ENCODE measurements around the gene TBC1D8. TPM values are rescaled to one million over a fixed set of nuclear protein-coding genes. Genes with fewer than 3 reads are reported as not detected.

Gene TBC1D8
- total and polyA plus RNA-seq, 4 donors: 10.4 to 38.6 (median 13.4) TPM

DNA sequence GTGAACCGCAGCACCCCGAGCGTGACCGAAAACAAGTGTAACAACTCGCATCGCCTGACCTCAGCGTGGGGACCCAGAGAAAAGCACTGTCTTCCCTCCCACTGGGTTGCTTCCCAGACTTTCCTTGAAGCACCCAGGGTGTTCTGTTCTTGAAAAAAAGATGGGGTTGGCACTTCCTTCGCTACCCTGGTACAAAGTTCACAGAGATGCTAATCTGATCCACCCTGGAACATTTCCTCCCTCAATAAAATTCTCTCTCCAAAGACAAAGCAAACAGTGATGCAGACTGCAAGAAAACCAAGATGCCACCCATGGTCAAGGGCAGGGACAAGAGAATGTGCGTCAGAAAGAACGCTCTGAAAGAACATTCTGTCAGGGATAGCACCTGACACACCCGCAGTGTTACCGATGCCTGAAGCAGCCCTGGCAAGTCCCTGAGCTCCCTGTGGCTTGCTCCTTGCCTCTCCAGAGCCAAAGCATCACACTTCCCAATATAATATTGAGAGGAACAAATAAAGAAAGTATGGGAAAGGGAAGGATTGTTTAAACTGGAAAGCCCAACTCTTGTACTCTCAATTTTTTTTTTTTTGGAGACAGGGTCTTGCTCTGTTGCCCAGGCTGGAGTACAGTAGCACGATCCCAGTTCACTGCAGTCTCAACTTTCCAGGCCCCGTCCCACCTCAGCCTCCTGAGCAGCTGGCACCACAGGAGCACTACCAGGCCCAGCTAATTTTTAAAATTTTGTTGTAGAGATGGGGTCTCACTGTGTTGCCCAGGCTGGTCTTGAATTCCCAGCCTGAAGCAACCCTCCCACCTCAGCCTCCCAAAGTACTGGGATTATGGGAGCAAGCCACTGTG is 70.7 kb downstream of the TBC1D8 start:
- no peaks in the 10 kb centered on the region for H3K9me3 ChIP-seq (ENCODE audit: control insufficient read depth in 4 of 4, low read length in 3 of 4)
- no peak overlapping the region for H3K9ac ChIP-seq (ENCODE audit: low read depth in 1 of 2, low read length in 2 of 2)
- no peak overlapping the region for H3K27ac ChIP-seq (ENCODE audit: low read depth in 1 of 2, low read length in 2 of 2)
- H3K4me1 ChIP-seq (ENCODE audit: control insufficient read depth in 4 of 4, insufficient read depth in 4 of 4, low read length in 3 of 4): peaks cover 0 to 11% (median 0%) of the 10 kb centered on the region in 4 donors
- 94% methylated on average over 14 of the region's 14 CpGs for WGBS
- H3K27me3 ChIP-seq (ENCODE audit: control insufficient read depth in 4 of 4, insufficient read depth in 4 of 4, low read length in 3 of 4): no peaks in the 10 kb centered on the region
- peaks cover 0 to 6% (median 3%) of the 10 kb centered on the region in 4 donors for H3K36me3 ChIP-seq (ENCODE audit: control insufficient read depth in 4 of 4, insufficient read depth in 3 of 4, low read depth in 1 of 4, low read length in 3 of 4)
- TF ChIP-seq JUND (IDR thresholded peaks at IDR 0.05) (no peak), GABPA (IDR thresholded peaks at IDR 0.05 in 1 of 2, conservative IDR thresholded peaks at IDR 0.05 in 1 of 2) (no peak), RXRA (IDR thresholded peaks at IDR 0.05) (no peak), SP1 (IDR thresholded peaks at IDR 0.05) (no peak), TAF1 (conservative IDR thresholded peaks at IDR 0.05) (no peak), HNF4A (conservative IDR thresholded peaks at IDR 0.05) (no peak), NR2F2 (IDR thresholded peaks at IDR 0.05) (no peak), FOXA1 (IDR thresholded peaks at IDR 0.05) (no peak), ATF3 (IDR thresholded peaks at IDR 0.05) (no peak)
- TF ChIP-seq, protein P1, sequence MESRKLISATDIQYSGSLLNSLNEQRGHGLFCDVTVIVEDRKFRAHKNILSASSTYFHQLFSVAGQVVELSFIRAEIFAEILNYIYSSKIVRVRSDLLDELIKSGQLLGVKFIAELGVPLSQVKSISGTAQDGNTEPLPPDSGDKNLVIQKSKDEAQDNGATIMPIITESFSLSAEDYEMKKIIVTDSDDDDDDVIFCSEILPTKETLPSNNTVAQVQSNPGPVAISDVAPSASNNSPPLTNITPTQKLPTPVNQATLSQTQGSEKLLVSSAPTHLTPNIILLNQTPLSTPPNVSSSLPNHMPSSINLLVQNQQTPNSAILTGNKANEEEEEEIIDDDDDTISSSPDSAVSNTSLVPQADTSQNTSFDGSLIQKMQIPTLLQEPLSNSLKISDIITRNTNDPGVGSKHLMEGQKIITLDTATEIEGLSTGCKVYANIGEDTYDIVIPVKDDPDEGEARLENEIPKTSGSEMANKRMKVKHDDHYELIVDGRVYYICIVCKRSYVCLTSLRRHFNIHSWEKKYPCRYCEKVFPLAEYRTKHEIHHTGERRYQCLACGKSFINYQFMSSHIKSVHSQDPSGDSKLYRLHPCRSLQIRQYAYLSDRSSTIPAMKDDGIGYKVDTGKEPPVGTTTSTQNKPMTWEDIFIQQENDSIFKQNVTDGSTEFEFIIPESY (IDR thresholded peaks at IDR 0.05): no peak
- DNase-seq (ENCODE audit: low spot score): no peak
- no peak overlapping the region for H3K4me3 ChIP-seq (ENCODE audit: low read depth in 1 of 3, low read length in 3 of 3)

DNA sequence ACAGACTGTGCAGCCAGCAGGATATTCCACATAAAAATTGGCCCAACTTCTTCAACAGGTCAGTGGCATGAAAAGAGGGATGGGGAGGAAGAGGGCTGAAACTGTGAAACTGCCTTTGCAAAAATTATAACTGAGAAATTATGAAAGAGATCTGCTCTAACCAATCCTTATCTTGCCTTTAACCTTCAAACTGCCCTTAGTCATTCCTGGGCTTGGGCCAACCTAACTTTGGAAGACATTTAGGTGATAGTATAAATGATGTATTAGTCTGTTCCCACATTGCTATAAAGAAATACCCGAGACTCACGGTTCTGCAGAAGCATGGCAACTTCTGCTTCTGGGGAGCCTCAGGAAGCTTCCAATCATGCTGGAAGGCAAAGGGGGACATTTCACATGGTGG is 74.6 kb downstream of the TBC1D8 start:
- H3K4me1 ChIP-seq (ENCODE audit: control insufficient read depth in 4 of 4, insufficient read depth in 4 of 4, low read length in 3 of 4): peaks cover 0 to 4% (median 0%) of the 10 kb centered on the region in 4 donors
- no peaks in the 10 kb centered on the region for H3K27me3 ChIP-seq (ENCODE audit: control insufficient read depth in 4 of 4, insufficient read depth in 4 of 4, low read length in 3 of 4)
- H3K9ac ChIP-seq (ENCODE audit: low read depth in 1 of 2, low read length in 2 of 2): no peak overlapping the region
- no peak for DNase-seq (ENCODE audit: low spot score)
- H3K27ac ChIP-seq (ENCODE audit: low read depth in 1 of 2, low read length in 2 of 2): no peak overlapping the region
- 75% methylated on average over 2 of the region's 2 CpGs for WGBS
- TF ChIP-seq RAD21 (IDR thresholded peaks at IDR 0.05) (no peak), EGR1 (IDR thresholded peaks at IDR 0.05; ENCODE audit: low read depth in 2 of 2) (no peak), NR2F2 (IDR thresholded peaks at IDR 0.05) (no peak), HNF4A (conservative IDR thresholded peaks at IDR 0.05) (no peak), FOXA1 (IDR thresholded peaks at IDR 0.05) (no peak), HNF4G (IDR thresholded peaks at IDR 0.05) (no peak), YY1 (IDR thresholded peaks at IDR 0.05) (no peak), SP1 (IDR thresholded peaks at IDR 0.05) (no peak), TAF1 (conservative IDR thresholded peaks at IDR 0.05) (no peak), ATF3 (IDR thresholded peaks at IDR 0.05) (no peak), GABPA (IDR thresholded peaks at IDR 0.05 in 1 of 2, conservative IDR thresholded peaks at IDR 0.05 in 1 of 2) (no peak), JUND (IDR thresholded peaks at IDR 0.05) (no peak), MAX (IDR thresholded peaks at IDR 0.05) (no peak), FOXA2 (IDR thresholded peaks at IDR 0.05) (no peak), RXRA (IDR thresholded peaks at IDR 0.05) (no peak)
- TF ChIP-seq, protein P2, sequence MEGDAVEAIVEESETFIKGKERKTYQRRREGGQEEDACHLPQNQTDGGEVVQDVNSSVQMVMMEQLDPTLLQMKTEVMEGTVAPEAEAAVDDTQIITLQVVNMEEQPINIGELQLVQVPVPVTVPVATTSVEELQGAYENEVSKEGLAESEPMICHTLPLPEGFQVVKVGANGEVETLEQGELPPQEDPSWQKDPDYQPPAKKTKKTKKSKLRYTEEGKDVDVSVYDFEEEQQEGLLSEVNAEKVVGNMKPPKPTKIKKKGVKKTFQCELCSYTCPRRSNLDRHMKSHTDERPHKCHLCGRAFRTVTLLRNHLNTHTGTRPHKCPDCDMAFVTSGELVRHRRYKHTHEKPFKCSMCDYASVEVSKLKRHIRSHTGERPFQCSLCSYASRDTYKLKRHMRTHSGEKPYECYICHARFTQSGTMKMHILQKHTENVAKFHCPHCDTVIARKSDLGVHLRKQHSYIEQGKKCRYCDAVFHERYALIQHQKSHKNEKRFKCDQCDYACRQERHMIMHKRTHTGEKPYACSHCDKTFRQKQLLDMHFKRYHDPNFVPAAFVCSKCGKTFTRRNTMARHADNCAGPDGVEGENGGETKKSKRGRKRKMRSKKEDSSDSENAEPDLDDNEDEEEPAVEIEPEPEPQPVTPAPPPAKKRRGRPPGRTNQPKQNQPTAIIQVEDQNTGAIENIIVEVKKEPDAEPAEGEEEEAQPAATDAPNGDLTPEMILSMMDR (IDR thresholded peaks at IDR 0.05; ENCODE audit: low read depth, low read length, missing input control): no peak
- TF ChIP-seq, protein P1 (IDR thresholded peaks at IDR 0.05): no peak
- TF ChIP-seq, protein P3, sequence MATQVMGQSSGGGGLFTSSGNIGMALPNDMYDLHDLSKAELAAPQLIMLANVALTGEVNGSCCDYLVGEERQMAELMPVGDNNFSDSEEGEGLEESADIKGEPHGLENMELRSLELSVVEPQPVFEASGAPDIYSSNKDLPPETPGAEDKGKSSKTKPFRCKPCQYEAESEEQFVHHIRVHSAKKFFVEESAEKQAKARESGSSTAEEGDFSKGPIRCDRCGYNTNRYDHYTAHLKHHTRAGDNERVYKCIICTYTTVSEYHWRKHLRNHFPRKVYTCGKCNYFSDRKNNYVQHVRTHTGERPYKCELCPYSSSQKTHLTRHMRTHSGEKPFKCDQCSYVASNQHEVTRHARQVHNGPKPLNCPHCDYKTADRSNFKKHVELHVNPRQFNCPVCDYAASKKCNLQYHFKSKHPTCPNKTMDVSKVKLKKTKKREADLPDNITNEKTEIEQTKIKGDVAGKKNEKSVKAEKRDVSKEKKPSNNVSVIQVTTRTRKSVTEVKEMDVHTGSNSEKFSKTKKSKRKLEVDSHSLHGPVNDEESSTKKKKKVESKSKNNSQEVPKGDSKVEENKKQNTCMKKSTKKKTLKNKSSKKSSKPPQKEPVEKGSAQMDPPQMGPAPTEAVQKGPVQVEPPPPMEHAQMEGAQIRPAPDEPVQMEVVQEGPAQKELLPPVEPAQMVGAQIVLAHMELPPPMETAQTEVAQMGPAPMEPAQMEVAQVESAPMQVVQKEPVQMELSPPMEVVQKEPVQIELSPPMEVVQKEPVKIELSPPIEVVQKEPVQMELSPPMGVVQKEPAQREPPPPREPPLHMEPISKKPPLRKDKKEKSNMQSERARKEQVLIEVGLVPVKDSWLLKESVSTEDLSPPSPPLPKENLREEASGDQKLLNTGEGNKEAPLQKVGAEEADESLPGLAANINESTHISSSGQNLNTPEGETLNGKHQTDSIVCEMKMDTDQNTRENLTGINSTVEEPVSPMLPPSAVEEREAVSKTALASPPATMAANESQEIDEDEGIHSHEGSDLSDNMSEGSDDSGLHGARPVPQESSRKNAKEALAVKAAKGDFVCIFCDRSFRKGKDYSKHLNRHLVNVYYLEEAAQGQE (IDR thresholded peaks at IDR 0.05): no peak
- peaks cover 0 to 3% (median 1%) of the 10 kb centered on the region in 4 donors for H3K36me3 ChIP-seq (ENCODE audit: control insufficient read depth in 4 of 4, insufficient read depth in 3 of 4, low read depth in 1 of 4, low read length in 3 of 4)
- H3K4me3 ChIP-seq (ENCODE audit: low read depth in 1 of 3, low read length in 3 of 3): no peak overlapping the region
- H3K9me3 ChIP-seq (ENCODE audit: control insufficient read depth in 4 of 4, low read length in 3 of 4): no peaks in the 10 kb centered on the region
